HCT116 (cell line): Measurements from ENCODE around the gene ENSA. TPM values are rescaled to one million over a fixed set of nuclear protein-coding genes. Genes with fewer than 3 reads are reported as not detected.

Source experiments
- ATAC-seq: fragments of 200-7000 bp; cut with Tn5 transposase; 2 replicates; pipeline ENCODE4 v1.9.1; 2020; ENCODE audit warnings: mild to moderate bottlenecking, moderate library complexity
- BruUV-seq: library from RNA; stranded (reverse); fragments of 400-500 nt; replicated peaks from 2 replicates; lab custom pipeline; 2021; lab: Mats Ljungman, UMichigan
- CTCF ChIA-PET: fragments of 300-600 bp; sonication (Branson Sonifier 250); formaldehyde crosslinking; loops from one replicate; lab custom pipeline; 2021; ENCODE audit warnings: antibody characterized with exemption; lab: Charles Lee
- POLR2A ChIA-PET: fragments of 300-600, 350-600 bp; sonication (Branson Sonifier 250); formaldehyde crosslinking; loops from one replicate; lab custom pipeline; 2021; ENCODE audit warnings: antibody characterized with exemption; lab: Charles Lee
- RAD21 ChIA-PET, 2 experiments: fragments of 300-600 bp; sonication (Branson Sonifier 250); formaldehyde crosslinking; loops; one replicate each; lab custom pipeline; 2023; ENCODE audit warnings: low total read pairs in 2 of 2; ENCODE audit not compliant: uncharacterized antibody in 2 of 2, unreplicated experiment in 2 of 2, low non-redundant PET in 1 of 2; lab: Charles Lee
- DNase-seq: peaks from one replicate; pipeline ENCODE4 v3.0.0-alpha.2; 2010; ENCODE audit warnings: low read depth, low spot score
- H2AFZ ChIP-seq: fragments of 200-600 bp; shearing (Covaris generic), sonication (generic); 2 replicates; pipeline ENCODE4 v1.6.1; 2017; ENCODE audit warnings: low read depth, mixed run types, mixed read lengths, antibody characterized with exemption, low read length; ENCODE audit not compliant: poor library complexity, severe bottlenecking
- H3K27ac ChIP-seq: 2 replicates; pipeline ENCODE4 v1.5.1; 2012; ENCODE audit warnings: low read depth, low read length
- H3K27me3 ChIP-seq: fragments of 200-600 bp; sonication (generic); 2 replicates; pipeline ENCODE4 v1.6.1; 2016; ENCODE audit warnings: mixed run types, low read length, mixed read lengths; ENCODE audit not compliant: insufficient read depth
- H3K36me3 ChIP-seq, 2 experiments: fragments of 200-500 bp in 1 of 2; fragments of 200-600 bp in 1 of 2; sonication (Bioruptor generic) in 1 of 2; sonication (generic) in 1 of 2; 2 replicates each; pipeline versions ENCODE4 v1.5.1 to v1.6.1; 2014 to 2016; ENCODE audit warnings: low read length in 2 of 2, inconsistent platforms in 1 of 2, mixed read lengths in 1 of 2, mixed run types in 1 of 2; ENCODE audit not compliant: insufficient read depth in 2 of 2, control insufficient read depth in 1 of 2
- H3K4me1 ChIP-seq, 2 experiments: fragments of 200-600 bp in 1 of 2; sonication (generic) in 1 of 2; 2 replicates each; pipeline versions ENCODE4 v1.5.1 to v1.6.1; 2012 to 2017; ENCODE audit warnings: low read length in 2 of 2, inconsistent platforms in 1 of 2, mild to moderate bottlenecking in 1 of 2, mixed read lengths in 1 of 2, mixed run types in 1 of 2, moderate library complexity in 1 of 2; ENCODE audit not compliant: insufficient read depth in 2 of 2, control insufficient read depth in 1 of 2
- H3K4me2 ChIP-seq: fragments of 200-600 bp; sonication (generic); 2 replicates; pipeline ENCODE4 v1.6.1; 2017; ENCODE audit warnings: mixed run types, low read length, mixed read lengths
- H3K4me3 ChIP-seq, 2 experiments: fragments of 200-600 bp in 1 of 2; sonication (generic) in 1 of 2; replicated peaks in 1 of 2; 2 replicates each; pipeline ENCODE4 v1.5.1; 2011 to 2016; ENCODE audit warnings: low read length in 2 of 2, control low read depth in 1 of 2, low read depth in 1 of 2, mild to moderate bottlenecking in 1 of 2, mixed read lengths in 1 of 2, mixed run types in 1 of 2
- H3K79me2 ChIP-seq: fragments of 200-600 bp; sonication (generic); 2 replicates; pipeline ENCODE4 v1.6.1; 2017; ENCODE audit warnings: mild to moderate bottlenecking, mixed run types, low read length, moderate library complexity, mixed read lengths; ENCODE audit not compliant: insufficient read depth
- H3K9ac ChIP-seq: fragments of 200-600 bp; sonication (generic); 2 replicates; pipeline ENCODE4 v1.6.1; 2016; ENCODE audit warnings: low read length, mixed read lengths
- H3K9me2 ChIP-seq: fragments of 200-600 bp; sonication (generic), shearing (Covaris generic); 2 replicates; pipeline ENCODE4 v1.6.1; 2017; ENCODE audit warnings: mixed run types, mild to moderate bottlenecking, moderate library complexity; ENCODE audit not compliant: insufficient read depth
- H3K9me3 ChIP-seq, 2 experiments: fragments of 200-500 bp in 1 of 2; fragments of 200-600 bp in 1 of 2; sonication (Bioruptor generic) in 1 of 2; sonication (generic) in 1 of 2; 2 replicates each; pipeline ENCODE4 v1.6.1; 2014 to 2017; ENCODE audit warnings: low read length in 2 of 2, mixed read lengths in 2 of 2, inconsistent platforms in 1 of 2, low read depth in 1 of 2, mild to moderate bottlenecking in 1 of 2, mixed run types in 1 of 2, moderate library complexity in 1 of 2; ENCODE audit not compliant: control insufficient read depth in 1 of 2, insufficient read depth in 1 of 2
- H4K20me1 ChIP-seq: fragments of 200-600 bp; sonication (generic), shearing (Covaris generic); 2 replicates; pipeline ENCODE4 v1.6.1; 2017; ENCODE audit warnings: mixed run types, mild to moderate bottlenecking, moderate library complexity; ENCODE audit not compliant: insufficient read depth
- CBX3 ChIP-seq: IDR thresholded peaks from 2 replicates; pipeline ENCODE4 v1.6.1; 2012; ENCODE audit warnings: low read depth
- CEBPB ChIP-seq: IDR thresholded peaks from 2 replicates; pipeline ENCODE4 v1.6.1; 2012; ENCODE audit warnings: low read depth
- CTCF ChIP-seq, 3 experiments: fragments of 200-600 bp in 1 of 3; sonication (generic) in 1 of 3; IDR thresholded peaks in 2 of 3; conservative IDR thresholded peaks in 1 of 3; 2 replicates each; pipeline ENCODE4 v1.5.1; 2012 to 2017; ENCODE audit warnings: low read depth in 2 of 3, low read length in 2 of 3, antibody characterized with exemption in 1 of 3, borderline replicate concordance in 1 of 3, control low read depth in 1 of 3, mild to moderate bottlenecking in 1 of 3, mixed read lengths in 1 of 3, mixed run types in 1 of 3, moderate library complexity in 1 of 3; ENCODE audit not compliant: insufficient read depth in 1 of 3
- EGR1 ChIP-seq: IDR thresholded peaks from 2 replicates; pipeline ENCODE4 v1.6.1; 2012; ENCODE audit warnings: low read depth
- EZH2 ChIP-seq: fragments of 200-600 bp; sonication (generic); IDR thresholded peaks from 2 replicates; pipeline ENCODE4 v1.6.1; 2017; ENCODE audit warnings: antibody characterized with exemption, mixed run types
- FOSL1 ChIP-seq: IDR thresholded peaks from 2 replicates; pipeline ENCODE4 v1.6.1; 2012; ENCODE audit warnings: low read depth
- JUND ChIP-seq: IDR thresholded peaks from 2 replicates; pipeline ENCODE4 v1.6.1; 2012
- MAX ChIP-seq: IDR thresholded peaks from 2 replicates; pipeline ENCODE4 v1.6.1; 2012
- POLR2AphosphoS5 ChIP-seq: IDR thresholded peaks from 2 replicates; pipeline ENCODE4 v1.6.1; 2011; ENCODE audit warnings: mild to moderate bottlenecking, low read depth, low read length, moderate library complexity
- RAD21 ChIP-seq: IDR thresholded peaks from 2 replicates; pipeline ENCODE4 v1.6.1; 2012; ENCODE audit warnings: low read depth, mild to moderate bottlenecking
- SIN3A ChIP-seq: IDR thresholded peaks from 2 replicates; pipeline ENCODE4 v1.6.1; 2012; ENCODE audit warnings: low read depth
- SP1 ChIP-seq: IDR thresholded peaks from 2 replicates; pipeline ENCODE4 v1.6.1; 2012; ENCODE audit warnings: low read depth
- SRF ChIP-seq: IDR thresholded peaks from 2 replicates; pipeline ENCODE4 v1.6.1; 2012; ENCODE audit warnings: low read depth
- TCF7L2 ChIP-seq: IDR thresholded peaks from 2 replicates; pipeline ENCODE4 v1.7.0; 2011; ENCODE audit warnings: borderline replicate concordance, inconsistent platforms; ENCODE audit not compliant: insufficient read depth, insufficient read length; ENCODE audit errors: extremely low read depth
- ZBTB33 ChIP-seq: IDR thresholded peaks from 2 replicates; pipeline ENCODE4 v1.6.1; 2011; ENCODE audit warnings: mild to moderate bottlenecking, low read length, moderate library complexity; ENCODE audit not compliant: insufficient replicate concordance; ENCODE audit errors: extremely low read depth
- ZFX ChIP-seq: fragments of 450-650 bp; IDR thresholded peaks from 2 replicates; pipeline ENCODE4 v1.6.1; 2017
- ZNF274 ChIP-seq: fragments of 200-500 bp; sonication (Bioruptor generic); IDR thresholded peaks from 2 replicates; pipeline ENCODE4 v1.6.1; 2014; ENCODE audit warnings: mild to moderate bottlenecking, low read depth, low read length, inconsistent platforms
- intact Hi-C: fragments of 100-400 bp; cut with micrococcal nuclease; formaldehyde crosslinking; loops from 2 replicates; pipeline ENCODE4 v1.10.0; 2022
- total RNA-seq: library from RNA; stranded (reverse); gene quantifications from one replicate; pipeline ENCODE4 v1.2.1, GENCODE V29; 2021; ENCODE audit not compliant: unreplicated experiment

The ENSA gene
- total RNA-seq, 1 experiment from 2014 or later: 130 TPM

GRCh38 chr1:150613061-150613920 is 16.1 kb downstream of the ENSA start:
- Histone ChIP-seq H3K4me1 (peaks cover 22 to 51% of the 10 kb centered on the region in 2 experiments), H3K9ac (peak overlapping the region; percentile 38), H3K79me2 (no peaks in the 10 kb centered on the region; the same call in 1 of the 2 replicates), H3K4me2 (peak overlapping the region; percentile 65), H3K4me3 (peak overlapping the region in 1 of 2 experiments; percentile 16; a peak in 2 of 4 replicates), H3K27ac (peak overlapping the region; percentile 56), H3K9me2 (no peaks in the 10 kb centered on the region), H2AFZ (no peak overlapping the region), H3K36me3 (peaks cover 3 to 9% of the 10 kb centered on the region in 2 experiments; a peak in 1 of 4 replicates), H4K20me1 (no peaks in the 10 kb centered on the region), H3K9me3 (no peaks in the 10 kb centered on the region), H3K27me3 (no peaks in the 10 kb centered on the region)
- ChIA-PET CTCF (interaction anchor here (1.8 kb wide), 1 partner anchor 383 kb away, joined by 4 read pairs; no protein-coding TSS in a partner anchor), RAD21 (no interaction called here), POLR2A (interaction anchor here (0.9 to 1.1 kb wide), 2 partner anchors 12 to 34 kb away, joined by 3 to 8 read pairs; partner anchors contain the start of gene MCL1)
- intact Hi-C loops: no loop called here
- DNase-seq (peak; percentile 88), ATAC-seq (peak; percentile 85)
- TF ChIP-seq CBX3 (peak; percentile 87; the same call in 1 of the 2 replicates), JUND (peak; percentile 99), SIN3A (peak; percentile 69), ZNF274 (no peak), EGR1 (peak; percentile 27; the same call in 1 of the 2 replicates), SRF (peak; percentile 78), TCF7L2 (peak; percentile 43), RAD21 (peak; percentile 20; the same call in 1 of the 2 replicates), MAX (peak; percentile 89), FOSL1 (peak; percentile 98), SP1 (peak; percentile 97), EZH2 (no peak), CTCF (IDR thresholded peaks at IDR 0.05 in 2 of 3, conservative IDR thresholded peaks at IDR 0.05 in 1 of 3; ENCODE audit: borderline replicate concordance in 1 of 3, insufficient read depth in 1 of 3, low read depth in 2 of 3, low read length in 2 of 3) (no peak), ZFX (no peak), ZBTB33 (no peak), CEBPB (peak; percentile 87), POLR2AphosphoS5 (peak; percentile 44; the same call in 1 of the 2 replicates)
- TSS peak; percentile 35 for BruUV-seq
